ENCODE data around the gene CXCR4. TPM values are rescaled to one million over a fixed set of nuclear protein-coding genes. Genes with fewer than 3 reads are reported as not detected.
A peak's percentile ranks its signal among the peaks of the same experiment; 100 is the strongest.

The CXCR4 gene
- total RNA-seq, 1 donor from 2014 or later, result not detected

GRCh38 chr2:136131961-136132824, 14.2 kb upstream of the CXCR4 start:
- no peak for DNase-seq (ENCODE audit: low read depth)

GRCh38 chr2:136131484-136131960, 13.6 kb upstream of the CXCR4 start:
- DNase-seq (ENCODE audit: low read depth), result no peak

- no peak for DNase-seq (ENCODE audit: low read depth)
Observed at GRCh38 chr2:136130511-136130910, 12.6 kb upstream of the CXCR4 start.

- no peak for DNase-seq (ENCODE audit: low read depth)
Observed at GRCh38 chr2:136130045-136130444, 12.1 kb upstream of the CXCR4 start.

GRCh38 chr2:136129601-136130000, 11.7 kb upstream of the CXCR4 start:
- no peak for DNase-seq (ENCODE audit: low read depth)

GRCh38 chr2:136128905-136129304, 11.0 kb upstream of the CXCR4 start:
- DNase-seq (ENCODE audit: low read depth), result no peak

GRCh38 chr2:136128366-136128765, 10.4 kb upstream of the CXCR4 start:
- no peak for DNase-seq (ENCODE audit: low read depth)

GRCh38 chr2:136127356-136127755, 9.4 kb upstream of the CXCR4 start:
- no peak for DNase-seq (ENCODE audit: low read depth)

- DNase-seq (ENCODE audit: low read depth), result no peak
Observed at GRCh38 chr2:136126421-136126926, 8.5 kb upstream of the CXCR4 start.

- DNase-seq (ENCODE audit: low read depth), result no peak
Observed at GRCh38 chr2:136126021-136126420, 8.1 kb upstream of the CXCR4 start.

- DNase-seq (ENCODE audit: low read depth), result no peak
Observed at GRCh38 chr2:136125236-136125635, 7.3 kb upstream of the CXCR4 start.

- DNase-seq (ENCODE audit: low read depth), result no peak
Observed at GRCh38 chr2:136124805-136125204, 6.9 kb upstream of the CXCR4 start.

GRCh38 chr2:136122661-136123060, 4.7 kb upstream of the CXCR4 start:
- DNase-seq (ENCODE audit: low read depth), result no peak

GRCh38 chr2:136121204-136121910, 3.4 kb upstream of the CXCR4 start:
- no peak for DNase-seq (ENCODE audit: low read depth)

GRCh38 chr2:136119717-136120675, 2.0 kb upstream of the CXCR4 start:
- no peak for DNase-seq (ENCODE audit: low read depth)

GRCh38 chr2:136118819-136119716, 1.1 kb upstream of the CXCR4 start:
- no peak for DNase-seq (ENCODE audit: low read depth)

GRCh38 chr2:136117391-136117841, 533 bp downstream of the CXCR4 start:
- DNase-seq (ENCODE audit: low read depth), result peak; percentile 19

- DNase-seq (ENCODE audit: low read depth), result no peak
Observed at GRCh38 chr2:136116813-136117390, 1.0 kb downstream of the CXCR4 start.

- DNase-seq (ENCODE audit: low read depth), result no peak
Observed at GRCh38 chr2:136116151-136116812, 1.7 kb downstream of the CXCR4 start.
